Right ventricle myocardium inferior (tissue), 1 donor: Measurements from ENCODE around the gene CRYGB. TPM values are rescaled to one million over a fixed set of nuclear protein-coding genes. Genes with fewer than 3 reads are reported as not detected.
A peak's percentile ranks its signal among the peaks of the same experiment; 100 is the strongest.
"Not testable (repeated sequence)": the region's sequence is repeated elsewhere in the genome, so short reads cannot be mapped to it uniquely, and the experiment has no call there.

ENCODE experiments used
- ATAC-seq: fragments of 200-7000 bp; cut with Tn5 transposase; one replicate; pipeline ENCODE4 v1.9.1; 2020; ENCODE audit warnings: mild to moderate bottlenecking, moderate library complexity
- DNase-seq: peaks from one replicate; pipeline ENCODE4 v3.0.0; 2021; ENCODE audit errors: missing footprints
- intact Hi-C: fragments of 100-400 bp; cut with DNase I; formaldehyde crosslinking; loops from one replicate; pipeline ENCODE4 v1.11.0; 2022
- total RNA-seq: library from RNA; stranded (reverse); fragmentation: NEBNext Ultra II Directional; extraction: Animal tissue kit (Norgen Biotek cat#: 25700); gene quantifications from one replicate; pipeline ENCODE4 v1.2.1, GENCODE V29; 2021
- donor health status: DM: no; HTN: yes; CAD: no; lungs with severe emphysema.

Gene CRYGB
- total RNA-seq, 1 donor from 2014 or later: not detected

DNA sequence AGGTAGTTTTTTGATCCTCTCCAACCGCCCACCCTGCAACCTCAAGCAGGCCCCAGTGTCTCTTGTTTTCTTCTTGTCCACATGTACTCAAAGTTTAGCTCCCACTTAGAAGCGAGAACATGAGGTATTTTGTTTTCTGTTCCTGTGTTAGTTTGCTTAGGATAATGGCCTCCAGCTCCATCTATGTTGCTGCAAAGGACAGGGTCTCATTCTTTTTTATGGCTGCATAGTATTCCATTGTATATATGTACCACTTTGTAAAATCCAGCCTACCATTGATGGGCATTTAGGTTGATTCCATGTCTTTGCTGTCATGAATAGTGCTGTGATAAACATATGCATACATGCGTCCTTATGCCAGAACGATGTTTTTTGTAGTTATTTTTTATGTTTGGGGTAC, 18.9 kb downstream of the CRYGB start:
- intact Hi-C loops: loop anchor here (5.0 kb wide), 1 partner anchor 480 kb away; no protein-coding TSS in a partner anchor
- DNase-seq (no peak), ATAC-seq (no peak)

DNA sequence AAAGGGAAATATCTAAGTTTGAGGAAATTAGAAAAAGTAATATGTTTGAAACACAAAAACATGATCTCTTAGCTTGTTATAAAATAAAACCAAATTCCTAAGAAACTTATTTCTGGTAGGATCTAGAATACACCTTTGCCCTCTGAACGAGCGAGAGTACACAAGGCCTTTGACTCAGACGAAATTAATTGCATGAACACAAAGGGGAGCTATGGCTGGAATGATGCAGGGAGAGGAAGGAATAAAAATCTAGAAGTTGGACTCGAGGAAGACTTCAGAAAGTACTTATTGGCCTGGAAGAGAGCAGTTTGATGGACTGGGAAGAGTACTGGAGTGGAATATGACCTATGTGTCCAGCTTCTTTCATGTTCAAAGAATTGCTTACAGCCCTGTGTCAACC, 20.7 kb downstream of the CRYGB start:
- intact Hi-C loops: loop anchor here (5.0 kb wide), 1 partner anchor 478 kb away; no protein-coding TSS in a partner anchor
- DNase-seq: no peak

DNA sequence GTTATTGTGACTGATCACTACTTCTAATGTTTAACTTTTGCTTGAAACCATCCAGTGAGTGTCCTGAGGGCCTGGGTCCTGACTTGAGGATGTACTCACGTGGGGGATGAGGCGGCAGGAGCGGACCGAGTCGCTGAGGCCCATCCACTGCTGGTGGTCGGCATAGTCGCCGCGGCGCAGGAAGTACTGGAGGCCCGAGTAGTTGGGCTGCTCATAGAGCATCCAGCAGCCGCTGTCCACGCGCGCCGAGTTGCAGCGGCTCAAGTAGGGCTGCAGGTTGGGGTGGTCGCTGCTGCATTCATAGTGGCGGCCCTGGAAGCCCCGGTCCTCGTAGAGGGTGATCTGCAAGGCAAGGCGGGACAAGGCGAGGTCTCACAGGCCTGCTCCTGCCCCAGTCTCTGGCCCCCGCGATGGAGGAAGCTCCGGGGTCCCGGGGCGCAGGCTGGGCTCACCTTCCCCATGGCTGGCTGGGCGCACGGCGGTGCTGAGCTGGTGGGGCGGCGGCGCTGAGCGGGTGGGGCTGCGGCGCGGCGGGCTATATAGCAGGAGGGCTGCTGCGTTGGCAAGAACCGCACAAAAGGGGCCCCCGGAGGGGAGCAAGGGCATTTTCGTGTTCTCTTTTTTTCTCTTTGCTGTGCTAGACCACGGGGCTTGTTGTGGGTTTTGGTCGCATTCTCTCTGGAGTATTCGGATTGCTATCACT, 21.8 kb downstream of the CRYGB start, which contains the start of gene CRYGD:
Gene CRYGD (minus strand): TSS at position 512 of the 703 bp plus-strand sequence. CDS start 51 bp downstream, at position 461.
- peak; percentile 70 for DNase-seq
- ATAC-seq, intact Hi-C loops: not testable (repeated sequence)

More for the DNA sequence above, 20.7 kb downstream of the CRYGB start:
- no peak for ATAC-seq

DNA sequence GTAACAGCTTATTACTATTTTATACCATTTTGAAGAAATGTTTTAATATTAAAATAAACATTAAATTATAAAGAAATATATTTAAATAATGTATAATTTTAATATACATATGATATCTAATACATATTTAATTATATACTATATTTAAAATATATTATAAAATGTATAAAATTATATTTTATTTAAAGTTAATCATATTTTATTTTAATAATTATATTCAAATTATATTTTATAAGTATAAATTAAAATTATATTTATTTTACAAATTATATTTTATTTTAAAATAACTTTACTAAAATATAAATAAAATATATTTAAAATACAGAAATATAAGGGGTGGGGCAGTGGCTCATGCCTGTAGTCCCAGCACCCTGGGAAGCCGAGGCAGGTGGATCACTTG, 23.7 kb downstream of the CRYGB start:
- no peak for ATAC-seq
- no peak for DNase-seq
- intact Hi-C loops: no loop called here

DNA sequence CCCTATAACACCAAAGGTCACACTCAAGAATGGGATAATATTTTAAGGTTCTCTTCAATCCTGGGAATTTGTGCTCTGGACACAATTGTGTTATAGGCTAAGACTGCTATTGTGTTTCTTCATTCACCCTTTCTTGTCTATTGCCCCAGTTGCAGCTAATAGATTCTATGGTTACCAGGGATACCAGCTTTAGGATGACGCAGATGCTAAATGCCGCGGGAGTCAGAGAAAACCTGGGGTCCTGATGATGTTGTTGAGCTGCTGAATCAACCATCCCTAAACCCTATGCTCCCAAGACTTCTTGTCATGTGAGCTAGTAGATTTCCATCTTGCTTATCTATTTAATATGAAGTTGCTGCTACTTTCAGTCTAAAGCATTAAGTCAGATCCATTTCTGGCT, 27.0 kb downstream of the CRYGB start:
- DNase-seq: no peak
- intact Hi-C loops: no loop called here
- ATAC-seq: no peak

DNA sequence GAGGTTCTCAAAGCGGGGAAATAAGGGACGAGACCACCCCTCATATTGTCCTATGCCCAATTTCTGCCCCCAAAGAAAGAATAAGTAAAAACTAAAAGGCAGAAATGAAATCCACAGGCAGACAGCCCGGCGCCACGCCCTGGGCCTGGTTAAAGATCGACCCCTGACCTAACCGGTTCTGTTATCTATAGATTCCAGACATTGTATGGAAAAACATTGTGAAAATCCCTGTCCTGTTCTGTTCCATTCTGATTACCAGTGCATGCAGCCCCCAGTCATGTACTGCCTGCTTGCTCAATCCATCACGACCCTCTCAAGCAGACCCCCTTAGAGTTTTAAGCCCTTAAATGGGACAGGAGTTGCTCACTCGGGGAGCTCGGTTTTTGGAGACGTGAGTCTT, 28.6 kb downstream of the CRYGB start:
- intact Hi-C loops, DNase-seq, ATAC-seq: not testable (repeated sequence)

DNA sequence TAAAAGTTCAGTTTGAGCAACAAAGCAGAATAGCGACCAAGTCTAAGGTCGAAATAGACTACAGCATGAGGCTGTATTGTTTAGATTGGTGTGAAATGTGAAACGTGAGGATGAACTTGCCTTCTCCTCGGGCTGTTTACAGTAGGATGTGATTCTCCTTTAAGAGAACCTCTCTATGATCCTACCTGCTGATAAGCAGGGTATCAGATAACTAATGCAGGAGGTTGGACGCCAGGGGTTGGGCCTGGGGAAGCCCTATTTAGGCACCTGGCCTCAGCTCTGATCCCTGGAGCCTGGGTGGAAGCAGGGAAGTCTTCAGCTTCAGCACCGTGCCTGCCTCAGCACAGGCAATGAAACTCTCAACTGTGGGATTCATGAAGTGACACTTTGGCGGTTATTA, 33.0 kb downstream of the CRYGB start:
- ATAC-seq (no peak), DNase-seq (no peak)
- intact Hi-C loops: no loop called here

DNA sequence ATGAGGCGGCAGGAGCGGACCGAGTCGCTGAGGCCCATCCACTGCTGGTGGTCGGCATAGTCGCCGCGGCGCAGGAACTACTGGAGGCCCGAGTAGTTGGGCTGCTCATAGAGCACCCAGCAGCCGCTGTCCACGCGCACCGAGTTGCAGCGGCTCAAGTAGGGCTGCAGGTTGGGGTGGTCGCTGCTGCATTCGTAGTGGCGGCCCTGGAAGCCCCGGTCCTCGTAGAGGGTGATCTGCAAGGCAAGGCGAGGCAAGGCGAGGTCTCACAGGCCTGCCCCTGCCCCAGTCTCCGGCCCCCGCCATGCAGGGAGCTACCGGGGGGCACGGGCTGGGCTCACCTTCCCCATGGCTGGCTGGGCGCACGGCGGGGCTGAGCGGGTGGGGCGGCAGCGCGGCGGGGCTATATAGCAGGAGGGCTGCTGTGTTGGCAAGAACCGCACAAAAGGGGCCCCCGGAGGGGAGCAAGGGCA, 33.6 kb downstream of the CRYGB start:
- ATAC-seq, intact Hi-C loops, DNase-seq: not testable (repeated sequence)

DNA sequence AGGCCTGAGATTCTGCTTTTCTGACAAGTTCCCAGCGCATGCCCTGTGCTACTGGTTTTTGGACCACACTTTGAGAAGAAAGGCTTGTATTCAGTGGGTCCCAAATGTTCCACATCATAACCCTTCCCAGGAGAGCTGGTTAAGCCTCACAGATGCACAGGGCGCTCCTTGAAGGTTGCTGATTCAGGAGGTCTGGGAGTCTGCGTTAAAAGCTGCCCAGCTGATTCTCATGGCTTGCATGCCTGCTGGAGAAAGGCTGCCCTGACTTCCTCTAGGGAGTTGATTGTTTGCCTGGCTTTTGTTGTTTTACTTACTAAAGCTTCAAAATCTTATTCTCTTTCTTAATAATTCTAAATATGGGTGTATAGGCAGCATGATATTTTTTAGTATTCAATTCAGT, 42.3 kb downstream of the CRYGB start:
- ATAC-seq: no peak
- intact Hi-C loops: no loop called here
- DNase-seq: no peak

DNA sequence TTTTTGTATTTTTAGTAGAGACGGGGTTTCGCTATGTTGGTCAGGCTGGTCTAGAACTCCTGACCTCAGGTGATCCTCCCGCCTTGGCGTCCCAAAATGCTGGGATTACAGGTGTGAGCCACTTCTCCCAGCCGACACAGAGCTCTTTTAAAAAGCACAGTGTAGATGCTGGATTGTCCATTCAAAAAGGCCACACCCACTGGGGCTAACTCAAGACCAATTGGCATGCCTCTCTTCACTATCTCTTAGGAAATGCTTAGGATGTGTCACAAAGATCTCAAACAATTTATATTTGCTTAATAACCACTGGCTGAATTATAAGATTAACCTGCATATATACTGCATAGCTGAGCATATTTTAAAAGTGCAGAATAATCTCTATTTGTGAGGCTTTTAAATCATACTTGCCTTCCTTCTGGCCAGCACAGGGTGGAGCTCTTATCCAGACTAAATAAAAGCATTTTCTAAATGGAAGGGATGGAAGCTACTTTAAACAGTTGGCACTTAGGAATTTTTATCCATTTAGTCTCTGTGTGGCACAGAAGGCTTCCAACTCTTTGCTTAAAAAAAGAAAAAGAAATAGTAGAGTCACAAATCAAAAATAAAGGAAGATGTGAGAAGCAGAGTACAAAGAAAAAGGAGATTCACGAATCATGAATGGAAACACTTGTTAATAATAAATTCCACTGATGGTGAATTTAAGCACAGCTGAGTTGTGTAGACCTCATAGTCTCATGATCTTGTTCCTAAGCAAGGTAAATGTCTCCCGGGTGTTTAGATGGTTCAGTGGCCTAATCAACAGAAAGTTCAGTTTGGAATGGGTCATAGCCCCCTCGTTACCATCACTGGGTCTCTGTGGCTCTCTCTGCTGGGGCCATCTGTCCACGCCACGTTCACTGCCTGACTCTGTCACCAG, 44.0 kb downstream of the CRYGB start:
- intact Hi-C loops: no loop called here
- no peak for DNase-seq
- ATAC-seq: no peak

DNA sequence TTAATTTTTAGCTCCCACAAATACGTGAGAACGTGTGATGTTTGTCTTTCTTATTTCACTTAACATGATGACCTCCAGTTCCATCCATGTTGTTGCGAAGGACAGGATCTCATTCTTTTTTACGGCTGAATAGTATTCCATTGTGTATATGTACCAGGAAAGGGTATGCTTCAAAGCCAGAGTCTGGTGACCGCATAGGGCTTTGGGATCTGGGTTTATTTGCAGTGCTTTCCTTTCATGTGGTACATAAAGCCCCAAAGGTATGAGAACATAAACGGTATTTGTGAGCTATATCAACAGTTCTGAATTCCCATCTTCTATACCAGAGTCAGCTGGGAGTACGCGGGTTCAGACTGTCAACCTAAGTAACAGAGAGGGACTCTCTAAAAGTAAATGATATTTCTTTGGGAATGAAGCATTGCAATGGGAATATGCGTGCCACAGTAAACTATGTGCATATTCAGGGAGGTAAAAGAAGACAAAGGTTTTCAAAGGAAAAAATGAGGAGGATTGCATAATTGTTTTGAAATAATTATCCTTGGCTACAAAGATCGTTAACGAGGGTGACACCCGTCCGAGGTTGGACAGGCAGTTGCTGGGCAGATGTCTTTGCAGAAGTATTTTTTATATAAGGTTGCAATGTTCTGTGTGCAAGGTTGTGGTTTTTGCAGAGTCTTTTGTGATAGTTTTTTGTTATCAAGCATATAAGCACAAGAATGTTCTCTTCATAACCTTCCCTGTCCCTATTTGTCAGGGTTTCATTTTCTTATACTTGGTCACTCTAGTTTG, 46.1 kb downstream of the CRYGB start:
- ATAC-seq: no peak
- intact Hi-C loops: no loop called here
- no peak for DNase-seq

DNA sequence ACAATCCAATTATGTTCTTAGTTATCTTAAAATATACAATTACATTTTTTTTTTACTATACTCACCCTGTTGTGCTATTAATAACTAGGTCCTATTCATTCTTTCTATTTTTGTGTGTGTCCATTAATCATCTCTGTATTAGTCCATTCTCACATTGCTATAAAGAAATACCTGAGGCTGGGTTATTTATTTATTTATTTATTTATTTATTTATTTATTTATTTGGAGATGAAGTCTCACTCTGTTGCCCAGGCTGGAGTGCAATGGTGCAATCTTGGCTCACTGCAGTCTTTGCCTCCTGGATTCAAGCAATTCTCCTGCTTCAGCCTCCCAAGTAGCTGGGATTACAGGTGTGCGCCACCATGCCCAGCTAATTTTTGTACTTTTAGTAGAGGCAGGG, 47.3 kb downstream of the CRYGB start:
- intact Hi-C loops, DNase-seq, ATAC-seq: not testable (repeated sequence)

DNA sequence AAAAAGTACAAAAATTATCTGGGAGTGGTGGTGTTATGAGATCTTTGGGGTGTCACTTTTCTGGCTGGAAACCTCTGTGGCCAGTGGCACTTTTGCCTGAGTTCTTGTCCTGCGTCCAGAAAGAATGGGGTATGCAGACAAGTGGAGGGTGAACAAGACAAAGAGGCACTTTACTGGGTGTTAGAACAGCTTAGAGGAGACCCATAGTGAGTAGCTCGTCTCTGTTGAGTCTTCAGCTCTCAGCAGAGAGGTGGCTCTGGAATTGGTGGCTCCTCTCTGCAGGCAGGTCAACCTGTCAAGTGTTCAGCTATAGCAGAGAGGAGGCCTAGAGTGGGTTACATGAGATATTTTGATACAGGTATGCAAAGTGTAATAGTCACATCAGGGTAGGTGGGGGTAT, 47.7 kb downstream of the CRYGB start:
- peak; percentile 53 for ATAC-seq
- intact Hi-C loops: no loop called here
- DNase-seq: no peak

DNA sequence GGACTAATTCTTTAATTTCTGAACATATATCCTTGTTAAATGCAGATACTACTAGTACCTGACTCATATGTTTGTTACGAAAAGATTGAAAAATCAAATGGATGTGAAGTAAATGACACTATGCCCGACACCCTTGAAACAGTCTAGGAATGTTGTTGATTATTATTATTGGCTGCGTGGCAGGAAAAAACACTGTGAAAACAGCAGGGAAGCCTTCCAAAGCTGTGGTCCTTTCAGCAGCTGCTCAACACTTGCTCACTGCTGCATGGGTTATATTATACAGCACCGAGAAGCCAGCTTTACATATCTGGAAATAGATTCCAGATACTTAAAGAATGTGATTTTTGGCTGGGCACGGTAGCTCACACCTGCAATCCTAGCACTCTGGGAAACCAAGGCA, 48.2 kb downstream of the CRYGB start:
- peak; percentile 77 for ATAC-seq
- no peak for DNase-seq
- intact Hi-C loops: no loop called here

DNA sequence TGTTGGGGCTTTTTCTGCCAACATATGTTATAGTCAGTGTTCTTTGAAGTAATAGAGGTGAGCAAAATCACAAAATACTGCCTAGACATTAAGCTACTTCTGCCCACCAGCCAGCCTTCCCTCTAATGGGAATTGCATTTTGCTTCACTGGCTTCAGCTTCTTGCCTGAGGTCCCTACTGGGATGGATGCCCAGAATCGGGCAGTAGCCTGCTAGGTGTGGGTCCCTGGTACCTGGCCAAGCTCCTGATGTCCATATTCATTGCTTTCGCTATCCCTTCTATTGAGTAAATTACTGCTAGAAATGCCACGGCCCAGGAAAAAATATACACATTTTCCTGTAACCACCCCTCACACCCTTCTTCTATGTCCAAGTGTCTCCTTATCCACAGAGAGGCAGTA, 48.6 kb downstream of the CRYGB start:
- no peak for DNase-seq
- ATAC-seq: no peak
- intact Hi-C loops: no loop called here

DNA sequence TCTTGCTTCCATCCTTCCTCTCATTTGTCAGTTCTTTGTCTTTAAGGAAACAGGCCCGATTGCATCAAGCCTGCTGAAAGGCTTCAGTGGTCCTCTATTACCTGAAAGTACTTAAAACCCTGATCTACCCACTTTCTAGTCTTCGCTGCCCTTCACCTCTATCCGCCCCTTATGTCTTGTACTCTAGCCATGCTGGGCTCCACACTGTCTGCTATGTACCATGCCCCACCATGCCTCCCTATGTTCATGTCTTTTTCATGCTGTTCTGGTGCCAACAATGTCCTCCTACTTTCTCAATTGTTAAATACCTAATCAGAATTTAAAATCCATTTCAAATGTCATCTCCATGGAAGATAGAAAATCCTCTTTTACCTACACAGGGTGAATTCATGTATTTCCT, 49.9 kb downstream of the CRYGB start:
- intact Hi-C loops: no loop called here
- ATAC-seq (no peak), DNase-seq (no peak)

DNA sequence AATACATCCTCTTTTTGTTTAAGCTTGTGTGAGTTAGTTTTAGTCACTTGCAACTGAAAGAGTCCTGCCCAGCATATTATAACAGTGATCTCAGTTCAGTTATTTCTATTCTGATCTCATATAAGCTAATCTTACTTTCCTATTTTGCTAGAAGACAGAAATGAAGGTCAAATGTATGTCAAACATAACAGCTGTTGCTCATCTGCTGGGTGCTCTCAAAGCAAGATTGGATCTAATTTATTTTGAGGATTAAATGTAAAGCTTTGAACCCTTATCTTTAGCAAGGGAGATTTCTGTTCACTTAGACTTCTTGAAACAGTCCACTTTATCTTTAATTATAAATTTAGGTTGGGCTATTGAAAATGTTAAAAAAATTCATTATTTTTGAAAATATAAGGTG, 52.8 kb downstream of the CRYGB start:
- DNase-seq (no peak), ATAC-seq (no peak)
- intact Hi-C loops: no loop called here
